Measurements from ENCODE around the gene SLC34A1. TPM values are rescaled to one million over a fixed set of nuclear protein-coding genes. Genes with fewer than 3 reads are reported as not detected.
"Not testable (repeated sequence)": the region's sequence is repeated elsewhere in the genome, so short reads cannot be mapped to it uniquely, and the experiment has no call there.

The SLC34A1 gene
- not detected in 2 replicates for total RNA-seq (2012; rRNA removed)

GRCh38 chr5:177384134-177384533 lies at the start of gene SLC34A1:
Gene SLC34A1 (plus strand): TSS chr5:177384434. CDS start chr5:177385742, 1,308 bp downstream.
- Histone ChIP-seq H3K27me3 (ENCODE audit: control insufficient read depth, insufficient read depth, low read length) (peaks cover 41% of the 10 kb centered on the region), H3K9me3 (replicated peaks; ENCODE audit: low read length) (no peaks in the 10 kb centered on the region), H3K4me3 (ENCODE audit: low read length) (no peak within 1 kb of the TSS), H3K4me1 (ENCODE audit: control insufficient read depth, insufficient read depth, low read length) (peaks cover 10% of the 10 kb centered on the region), H3K36me3 (ENCODE audit: insufficient read depth, low read length) (no peaks in the 10 kb centered on the region), H3K9ac (ENCODE audit: low read depth, low read length) (no peak within 1 kb of the TSS), H3K4me2 (ENCODE audit: low read length) (no peak within 1 kb of the TSS)

- no peaks in the 10 kb centered on the region for H3K4me1 ChIP-seq (ENCODE audit: control insufficient read depth, insufficient read depth, low read length)
- H3K4me2 ChIP-seq (ENCODE audit: low read length): no peak overlapping the region
- H3K9me3 ChIP-seq (replicated peaks; ENCODE audit: low read length): no peaks in the 10 kb centered on the region
- H3K4me3 ChIP-seq (ENCODE audit: low read length): no peak overlapping the region
- no peaks in the 10 kb centered on the region for H3K27me3 ChIP-seq (ENCODE audit: control insufficient read depth, insufficient read depth, low read length)
- H3K36me3 ChIP-seq (ENCODE audit: insufficient read depth, low read length): peaks cover 65% of the 10 kb centered on the region
- no peak overlapping the region for H3K9ac ChIP-seq (ENCODE audit: low read depth, low read length)
Observed at GRCh38 chr5:177334781-177335700, 49.2 kb upstream of the SLC34A1 start.

- no peaks in the 10 kb centered on the region for H3K9me3 ChIP-seq (replicated peaks; ENCODE audit: low read length)
- H3K36me3 ChIP-seq (ENCODE audit: insufficient read depth, low read length): peaks cover 65% of the 10 kb centered on the region
- no peaks in the 10 kb centered on the region for H3K4me1 ChIP-seq (ENCODE audit: control insufficient read depth, insufficient read depth, low read length)
- no peak overlapping the region for H3K4me3 ChIP-seq (ENCODE audit: low read length)
- no peak overlapping the region for H3K4me2 ChIP-seq (ENCODE audit: low read length)
- no peak overlapping the region for H3K9ac ChIP-seq (ENCODE audit: low read depth, low read length)
- no peaks in the 10 kb centered on the region for H3K27me3 ChIP-seq (ENCODE audit: control insufficient read depth, insufficient read depth, low read length)
Observed at GRCh38 chr5:177335701-177336065, 48.6 kb upstream of the SLC34A1 start.

- H3K4me1 ChIP-seq (ENCODE audit: control insufficient read depth, insufficient read depth, low read length): no peaks in the 10 kb centered on the region
- H3K4me2 ChIP-seq (ENCODE audit: low read length): no peak overlapping the region
- no peak overlapping the region for H3K4me3 ChIP-seq (ENCODE audit: low read length)
- H3K36me3 ChIP-seq (ENCODE audit: insufficient read depth, low read length): peaks cover 65% of the 10 kb centered on the region
- H3K27me3 ChIP-seq (ENCODE audit: control insufficient read depth, insufficient read depth, low read length): no peaks in the 10 kb centered on the region
- no peaks in the 10 kb centered on the region for H3K9me3 ChIP-seq (replicated peaks; ENCODE audit: low read length)
- H3K9ac ChIP-seq (ENCODE audit: low read depth, low read length): no peak overlapping the region
Observed at GRCh38 chr5:177336112-177336511, 48.1 kb upstream of the SLC34A1 start.

- Histone ChIP-seq H3K9ac (ENCODE audit: low read depth, low read length) (no peak overlapping the region), H3K36me3 (ENCODE audit: insufficient read depth, low read length) (peaks cover 63% of the 10 kb centered on the region), H3K4me2 (ENCODE audit: low read length) (no peak overlapping the region), H3K27me3 (ENCODE audit: control insufficient read depth, insufficient read depth, low read length) (no peaks in the 10 kb centered on the region), H3K9me3 (replicated peaks; ENCODE audit: low read length) (no peaks in the 10 kb centered on the region), H3K4me1 (ENCODE audit: control insufficient read depth, insufficient read depth, low read length) (no peaks in the 10 kb centered on the region), H3K4me3 (ENCODE audit: low read length) (no peak overlapping the region)
Observed at GRCh38 chr5:177336603-177337494, 47.4 kb upstream of the SLC34A1 start.

- no peak overlapping the region for H3K9ac ChIP-seq (ENCODE audit: low read depth, low read length)
- H3K4me3 ChIP-seq (ENCODE audit: low read length): no peak overlapping the region
- peaks cover 52% of the 10 kb centered on the region for H3K36me3 ChIP-seq (ENCODE audit: insufficient read depth, low read length)
- no peak overlapping the region for H3K4me2 ChIP-seq (ENCODE audit: low read length)
- no peaks in the 10 kb centered on the region for H3K9me3 ChIP-seq (replicated peaks; ENCODE audit: low read length)
- no peaks in the 10 kb centered on the region for H3K27me3 ChIP-seq (ENCODE audit: control insufficient read depth, insufficient read depth, low read length)
- H3K4me1 ChIP-seq (ENCODE audit: control insufficient read depth, insufficient read depth, low read length): no peaks in the 10 kb centered on the region
Observed at GRCh38 chr5:177338251-177339106, 45.8 kb upstream of the SLC34A1 start.

- Histone ChIP-seq H3K9me3 (replicated peaks; ENCODE audit: low read length) (no peaks in the 10 kb centered on the region), H3K36me3 (ENCODE audit: insufficient read depth, low read length) (peaks cover 47% of the 10 kb centered on the region), H3K27me3 (ENCODE audit: control insufficient read depth, insufficient read depth, low read length) (no peaks in the 10 kb centered on the region), H3K4me3 (ENCODE audit: low read length) (no peak overlapping the region), H3K9ac (ENCODE audit: low read depth, low read length) (no peak overlapping the region), H3K4me2 (ENCODE audit: low read length) (no peak overlapping the region), H3K4me1 (ENCODE audit: control insufficient read depth, insufficient read depth, low read length) (no peaks in the 10 kb centered on the region)
Observed at GRCh38 chr5:177339107-177339638, 45.1 kb upstream of the SLC34A1 start.

GRCh38 chr5:177343000-177343399 lies 41.2 kb upstream of the SLC34A1 start:
- not testable (repeated sequence) for H3K9ac ChIP-seq (ENCODE audit: low read depth, low read length); H3K4me2 ChIP-seq (ENCODE audit: low read length); H3K4me3 ChIP-seq (ENCODE audit: low read length); H3K9me3 ChIP-seq (replicated peaks; ENCODE audit: low read length); H3K27me3 ChIP-seq (ENCODE audit: control insufficient read depth, insufficient read depth, low read length); H3K4me1 ChIP-seq (ENCODE audit: control insufficient read depth, insufficient read depth, low read length)
- peaks cover 28% of the 10 kb centered on the region for H3K36me3 ChIP-seq (ENCODE audit: insufficient read depth, low read length)

- H3K36me3 ChIP-seq (ENCODE audit: insufficient read depth, low read length): peaks cover 28% of the 10 kb centered on the region
- H3K27me3 ChIP-seq (ENCODE audit: control insufficient read depth, insufficient read depth, low read length): no peaks in the 10 kb centered on the region
- H3K4me3 ChIP-seq (ENCODE audit: low read length): no peak overlapping the region
- H3K4me1 ChIP-seq (ENCODE audit: control insufficient read depth, insufficient read depth, low read length): no peaks in the 10 kb centered on the region
- no peak overlapping the region for H3K4me2 ChIP-seq (ENCODE audit: low read length)
- H3K9me3 ChIP-seq (replicated peaks; ENCODE audit: low read length): no peaks in the 10 kb centered on the region
- H3K9ac ChIP-seq (ENCODE audit: low read depth, low read length): no peak overlapping the region
Observed at GRCh38 chr5:177343777-177344176, 40.5 kb upstream of the SLC34A1 start.

- Histone ChIP-seq H3K4me2 (ENCODE audit: low read length) (no peak overlapping the region), H3K9ac (ENCODE audit: low read depth, low read length) (no peak overlapping the region), H3K27me3 (ENCODE audit: control insufficient read depth, insufficient read depth, low read length) (no peaks in the 10 kb centered on the region), H3K9me3 (replicated peaks; ENCODE audit: low read length) (no peaks in the 10 kb centered on the region), H3K36me3 (ENCODE audit: insufficient read depth, low read length) (peaks cover 32% of the 10 kb centered on the region), H3K4me1 (ENCODE audit: control insufficient read depth, insufficient read depth, low read length) (peaks cover 8% of the 10 kb centered on the region), H3K4me3 (ENCODE audit: low read length) (no peak overlapping the region)
Observed at GRCh38 chr5:177344891-177345290, 39.3 kb upstream of the SLC34A1 start.
